Fibroblast of mammary gland (primary cell): Measurements from ENCODE around the gene HADH.

Experiments
- DNase-seq: peaks from one replicate; pipeline ENCODE4 v3.0.0-alpha.2; 2010; ENCODE audit warnings: low read depth
- H3K4me3 ChIP-seq: 2 replicates; pipeline ENCODE4 v1.5.1; 2011; ENCODE audit warnings: low read depth, mild to moderate bottlenecking, low read length, moderate library complexity; ENCODE audit not compliant: control insufficient read depth
- CTCF ChIP-seq: conservative IDR thresholded peaks from 2 replicates; pipeline ENCODE4 v1.5.1; 2011; ENCODE audit warnings: low read depth, low read length, inconsistent platforms; ENCODE audit not compliant: control insufficient read depth, insufficient read depth

Gene HADH

GRCh38 chr4:107996949-107997788 is 7.5 kb downstream of the HADH start:
- peak; percentile 65 for DNase-seq
- TF ChIP-seq CTCF: no peak
- H3K4me3 ChIP-seq: no peak overlapping the region

DNA sequence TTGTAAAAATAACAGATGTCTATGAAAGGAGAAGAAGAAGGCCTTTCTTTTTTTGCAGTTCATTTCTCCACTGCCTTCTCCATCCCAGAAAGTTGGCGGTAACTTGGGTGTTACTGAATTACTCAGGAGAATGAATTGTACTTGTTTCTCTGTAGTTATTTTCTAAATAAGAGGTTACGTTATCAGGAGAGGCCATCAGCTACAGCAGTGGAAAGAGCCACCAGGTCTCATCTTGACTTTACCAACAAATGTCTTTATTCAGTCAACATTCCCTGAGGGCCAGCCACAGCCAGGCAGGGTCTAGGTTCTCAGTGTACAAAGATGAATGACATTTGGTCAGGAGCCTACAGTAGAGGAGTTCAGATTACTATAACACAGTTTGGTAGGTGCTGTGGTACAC is 8.1 kb downstream of the HADH start:
- TF ChIP-seq CTCF: no peak
- H3K4me3 ChIP-seq: no peak overlapping the region
- no peak for DNase-seq

DNA sequence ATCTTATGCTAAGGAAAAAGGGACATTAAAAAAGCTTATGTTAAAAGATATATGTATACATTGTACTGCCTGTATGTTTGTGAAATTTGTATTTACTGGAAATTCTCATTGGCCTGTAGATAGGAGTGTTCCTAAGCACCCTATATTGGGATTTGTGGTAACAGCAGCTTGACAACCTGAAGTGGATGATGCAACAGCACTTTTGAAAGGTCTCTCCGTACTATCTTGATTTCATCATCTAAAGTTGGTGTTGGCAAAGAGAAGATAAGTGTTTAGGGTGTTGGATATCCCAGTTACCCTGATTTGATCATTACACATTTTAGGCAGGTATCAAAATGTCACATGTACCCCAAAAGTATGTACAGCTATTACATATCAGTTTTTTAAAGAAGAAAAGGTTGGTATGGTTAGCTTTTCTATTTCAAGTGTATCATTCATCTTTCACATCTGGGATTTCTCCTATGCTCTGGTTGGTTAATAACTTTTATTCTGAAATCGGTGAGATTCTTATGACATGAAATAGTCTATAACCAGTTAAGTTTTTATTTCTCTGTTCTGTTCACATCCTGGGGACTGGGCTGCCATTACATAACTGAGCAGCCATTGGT is 10.3 kb downstream of the HADH start:
- no peak for DNase-seq
- no peak overlapping the region for H3K4me3 ChIP-seq
- no peak for TF ChIP-seq CTCF

GRCh38 chr4:108001540-108002135 is 11.9 kb downstream of the HADH start:
- DNase-seq: peak; percentile 16
- no peak for TF ChIP-seq CTCF
- no peak overlapping the region for H3K4me3 ChIP-seq

DNA sequence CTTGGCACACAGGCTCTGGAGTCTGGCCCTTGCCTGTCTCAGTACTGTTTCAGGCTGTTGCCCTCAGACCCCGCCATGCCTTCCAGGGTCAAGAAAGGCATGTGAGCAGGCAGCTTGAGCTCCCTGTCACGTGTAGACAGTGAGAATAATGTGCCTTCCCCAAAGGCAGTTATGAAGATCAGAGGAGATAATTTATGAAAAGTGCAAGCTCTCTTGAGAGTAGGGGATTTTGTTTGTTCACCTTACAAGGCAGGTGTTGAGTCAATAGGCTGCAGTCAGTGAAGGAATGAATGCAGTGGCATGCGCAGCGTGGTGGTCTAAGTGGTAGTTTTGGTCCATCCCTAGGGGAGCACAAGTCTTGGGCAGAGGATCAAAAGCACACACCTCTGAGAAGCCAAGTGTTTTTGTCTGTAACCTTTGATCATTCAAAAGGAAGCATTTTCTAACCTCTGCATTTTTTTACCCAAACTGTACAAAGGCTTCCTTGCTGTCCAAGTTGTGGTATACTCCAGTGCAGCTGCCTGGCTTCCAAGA is 14.4 kb downstream of the HADH start:
- H3K4me3 ChIP-seq: no peak overlapping the region
- no peak for TF ChIP-seq CTCF
- no peak for DNase-seq

- no peak for TF ChIP-seq CTCF
- no peak for DNase-seq
- no peak overlapping the region for H3K4me3 ChIP-seq
These were observed 15.0 kb downstream of the HADH start for GRCh38 chr4:108004646-108005045.
